GM18858 (cell line): ENCODE data around the gene CNTN2.

Experiments
- ATAC-seq: cut with Tn5 transposase; IDR thresholded peaks from one replicate; pipeline ENCODE4 v1.9.1; 2021; ENCODE audit not compliant: unreplicated experiment

CNTN2 gene

GRCh38 chr1:205071028-205071409 is 28.0 kb downstream of the CNTN2 start:
- no peak for ATAC-seq

GRCh38 chr1:205071801-205072200 is 28.8 kb downstream of the CNTN2 start:
- no peak for ATAC-seq

GRCh38 chr1:205072286-205072685 is 29.3 kb downstream of the CNTN2 start:
- ATAC-seq = no peak

- no peak for ATAC-seq
Observed at GRCh38 chr1:205072881-205073280, 29.9 kb downstream of the CNTN2 start.

- no peak for ATAC-seq
Observed at GRCh38 chr1:205073511-205073910, 30.5 kb downstream of the CNTN2 start.

GRCh38 chr1:205074084-205074483 is 31.1 kb downstream of the CNTN2 start:
- ATAC-seq = no peak

- no peak for ATAC-seq
Observed at GRCh38 chr1:205074513-205074912, 31.5 kb downstream of the CNTN2 start.

- ATAC-seq = no peak
Observed at GRCh38 chr1:205075642-205076155, 32.7 kb downstream of the CNTN2 start.

GRCh38 chr1:205076245-205076761 is 33.3 kb downstream of the CNTN2 start:
- no peak for ATAC-seq

- no peak for ATAC-seq
Observed at GRCh38 chr1:205077158-205077933, 34.3 kb downstream of the CNTN2 start.

GRCh38 chr1:205077934-205078311 is 34.9 kb downstream of the CNTN2 start:
- ATAC-seq = no peak

- no peak for ATAC-seq
Observed at GRCh38 chr1:205082431-205082830, 39.4 kb downstream of the CNTN2 start.

GRCh38 chr1:205084360-205084759 is 41.3 kb downstream of the CNTN2 start, which contains the start of gene TMEM81:
TMEM81 (minus strand) TSS chr1:205084460; CDS start chr1:205084320, 140 bp downstream.
- no peak for ATAC-seq

- ATAC-seq = no peak
Observed at GRCh38 chr1:205088341-205088740, 45.3 kb downstream of the CNTN2 start.

GRCh38 chr1:205091043-205091740 is 48.2 kb downstream of the CNTN2 start:
- no peak for ATAC-seq

GRCh38 chr1:205095422-205095821 is 52.4 kb downstream of the CNTN2 start:
- ATAC-seq = no peak

- no peak for ATAC-seq
Observed at GRCh38 chr1:205098242-205098641, 55.2 kb downstream of the CNTN2 start.

GRCh38 chr1:205102404-205102803 is 59.4 kb downstream of the CNTN2 start:
- no peak for ATAC-seq

GRCh38 chr1:205107327-205107726 is 64.3 kb downstream of the CNTN2 start:
- ATAC-seq = no peak

- no peak for ATAC-seq
Observed at GRCh38 chr1:205108464-205108863, 65.5 kb downstream of the CNTN2 start.

- no peak for ATAC-seq
Observed at GRCh38 chr1:205109269-205109668, 66.3 kb downstream of the CNTN2 start.

GRCh38 chr1:205109711-205110110 is 66.7 kb downstream of the CNTN2 start:
- no peak for ATAC-seq
